Stimulated activated CD8-positive, alpha-beta memory T cell treated with anti-CD3 and anti-CD28 coated beads, Interleukin-7, amount 100 ng/mL, for 1 hour (primary cell): ENCODE measurements around the gene GFY.
"Not testable (repeated sequence)": the region's sequence is repeated elsewhere in the genome, so short reads cannot be mapped to it uniquely, and the experiment has no call there.

Source experiments
- DNase-seq, 2 donors: peaks; one replicate each; pipeline ENCODE4 v3.0.0-alpha.2; 2020; ENCODE audit warnings: low read depth in 2 of 2

The GFY gene

GRCh38 chr19:49443366-49444099 is 18.3 kb downstream of the GFY start:
- peak; percentile 84 to 87 for DNase-seq

GRCh38 chr19:49444100-49444700 is 19.0 kb downstream of the GFY start:
- not testable (repeated sequence) for DNase-seq

GRCh38 chr19:49445997-49446396 is 20.8 kb downstream of the GFY start:
- DNase-seq, result no peak

DNA sequence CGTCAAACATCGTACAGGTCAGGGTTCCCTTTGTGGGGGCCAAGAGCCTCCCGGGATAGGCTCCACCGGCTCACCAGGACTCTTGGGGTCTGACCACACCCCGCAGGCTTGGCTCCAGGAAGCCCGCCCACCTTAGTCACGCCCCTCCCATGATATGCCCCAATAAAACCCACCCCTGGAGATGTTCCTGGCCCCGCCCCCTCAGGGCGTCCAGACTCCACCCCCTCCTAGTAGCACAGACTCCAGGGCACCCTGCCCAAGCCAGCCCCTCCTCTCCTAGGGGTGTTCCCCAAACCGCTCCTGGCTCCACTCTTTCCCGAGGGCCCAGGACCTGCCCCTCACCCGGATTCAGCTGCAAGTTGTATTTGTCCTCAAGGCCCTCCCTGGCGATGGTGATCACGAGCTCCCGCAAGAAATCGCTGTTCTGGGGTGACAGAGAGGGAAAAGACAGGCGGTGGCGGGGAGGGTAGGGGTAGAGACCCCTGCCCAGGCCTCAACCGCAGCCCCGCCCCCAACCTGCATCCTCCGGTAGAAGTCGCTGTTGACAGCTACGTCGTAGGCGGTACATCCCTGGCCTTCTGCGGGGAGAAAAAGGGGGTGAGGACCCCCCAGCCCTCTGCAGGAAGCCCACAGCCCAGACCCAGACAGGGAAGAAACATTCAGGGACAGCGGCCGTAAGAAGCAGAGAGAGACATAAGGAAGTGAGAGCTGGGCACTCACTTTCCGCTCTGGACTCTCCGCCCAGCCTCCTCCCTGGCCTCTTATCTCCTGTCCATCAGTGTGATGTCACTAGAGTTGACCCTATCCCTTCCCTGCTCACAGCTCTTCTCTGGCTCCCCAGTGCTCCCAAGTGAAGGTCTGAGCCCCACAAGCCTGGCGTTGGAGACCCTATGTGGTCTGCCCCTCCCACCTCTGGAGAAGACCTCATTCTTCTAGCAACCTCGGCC is 22.6 kb downstream of the GFY start:
- DNase-seq, result no peak

GRCh38 chr19:49448432-49448786 is 23.2 kb downstream of the GFY start:
- no peak for DNase-seq

DNA sequence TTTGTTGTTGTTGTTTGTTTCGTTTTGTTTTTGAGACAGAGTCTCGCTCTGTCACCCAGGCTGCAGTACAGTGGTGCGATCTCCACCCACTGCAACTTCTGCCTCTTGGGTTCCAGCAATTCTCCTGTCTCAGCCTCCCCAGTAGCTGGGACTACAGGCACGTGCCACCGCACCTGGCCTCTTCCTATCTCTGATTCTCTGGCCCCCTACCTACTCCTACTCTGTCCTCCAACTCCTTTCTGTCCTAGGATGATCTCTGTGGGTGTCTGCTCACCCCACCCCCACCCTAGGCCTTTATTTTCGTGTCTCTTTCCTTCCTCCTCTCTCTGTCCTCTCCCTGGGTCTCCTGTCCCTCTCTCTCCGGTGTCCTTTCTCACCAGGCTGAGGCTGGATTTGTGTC is 25.2 kb downstream of the GFY start:
- no peak for DNase-seq

- peak; percentile 86 to 88 for DNase-seq
These were observed 26.4 kb downstream of the GFY start, which contains the start of gene PIH1D1 for GRCh38 chr19:49451430-49452181. Gene PIH1D1, minus strand, starts transcription at chr19:49451814. Its CDS starts 240 bp downstream, at chr19:49451574.

- DNase-seq, result peak; percentile 90 to 92
These were observed 28.0 kb downstream of the GFY start, which contains the start of gene ALDH16A1 for GRCh38 chr19:49453013-49453756. Gene ALDH16A1, plus strand, starts transcription at chr19:49453225. Its CDS starts 107 bp downstream, at chr19:49453332.

DNA sequence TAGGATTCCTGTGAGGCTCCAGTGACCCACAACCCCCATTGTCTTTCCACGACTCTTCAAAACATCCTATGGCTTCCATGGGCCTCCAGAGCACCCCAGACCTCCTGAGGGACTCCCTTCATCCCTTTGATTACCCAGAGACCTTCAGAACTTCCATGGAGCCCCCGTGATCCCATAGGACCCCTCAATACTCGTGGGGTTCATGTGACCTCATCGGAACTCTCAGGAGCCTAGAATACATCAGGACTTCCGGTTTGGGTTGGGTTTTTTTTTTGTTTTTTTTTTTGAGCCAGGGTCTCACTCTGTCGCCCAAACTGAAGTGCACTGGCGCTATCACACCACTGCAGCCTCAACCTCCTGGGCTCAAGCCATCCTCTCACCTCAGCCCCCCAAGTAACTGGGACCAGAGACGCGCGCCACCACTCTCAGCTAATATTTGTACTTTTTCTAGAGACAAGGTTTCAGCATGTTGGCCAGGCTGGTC is 28.6 kb downstream of the GFY start:
- no peak for DNase-seq

DNA sequence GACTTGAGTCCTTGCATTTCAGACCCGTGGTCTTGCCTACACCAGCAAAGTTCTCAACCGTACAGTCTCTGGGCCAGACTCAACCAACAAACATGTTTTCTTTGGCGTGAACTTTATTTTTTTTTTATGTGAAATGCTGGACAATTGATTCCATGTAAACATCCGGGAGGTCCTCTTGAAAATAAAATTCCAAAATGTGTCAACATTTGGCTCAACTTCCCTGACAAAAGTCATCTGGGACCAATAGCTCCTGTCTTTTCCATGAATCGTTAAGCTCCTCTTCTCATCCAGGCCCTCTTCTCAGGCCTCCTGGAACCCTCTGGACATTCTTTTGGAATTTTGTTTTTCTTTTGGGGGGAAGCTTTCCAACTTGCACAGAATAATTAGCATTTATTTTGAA is 30.6 kb downstream of the GFY start:
- DNase-seq, result no peak

DNA sequence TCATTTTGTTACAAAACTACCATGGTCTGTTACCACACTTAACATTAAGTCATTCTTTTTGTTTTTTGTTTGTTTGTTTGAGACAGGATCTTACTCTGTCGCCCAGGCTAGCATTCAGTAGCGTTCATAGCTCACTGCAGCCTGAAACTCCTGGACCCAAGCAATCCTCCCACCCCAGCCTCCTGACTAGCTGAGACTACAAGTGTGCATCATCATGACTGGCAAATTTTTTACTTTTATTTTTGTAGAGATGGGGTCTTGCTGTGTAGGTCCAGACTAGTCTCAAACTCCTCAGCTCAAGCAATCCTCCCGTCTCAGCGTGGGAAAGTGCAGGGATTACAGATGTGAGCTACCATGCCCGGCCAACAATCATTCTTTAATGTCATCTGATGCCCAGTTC is 31.1 kb downstream of the GFY start:
- no peak for DNase-seq

GRCh38 chr19:49458567-49458903 is 33.3 kb downstream of the GFY start:
- no peak for DNase-seq

- no peak for DNase-seq
These were observed 34.2 kb downstream of the GFY start for GRCh38 chr19:49459388-49459787.

DNA sequence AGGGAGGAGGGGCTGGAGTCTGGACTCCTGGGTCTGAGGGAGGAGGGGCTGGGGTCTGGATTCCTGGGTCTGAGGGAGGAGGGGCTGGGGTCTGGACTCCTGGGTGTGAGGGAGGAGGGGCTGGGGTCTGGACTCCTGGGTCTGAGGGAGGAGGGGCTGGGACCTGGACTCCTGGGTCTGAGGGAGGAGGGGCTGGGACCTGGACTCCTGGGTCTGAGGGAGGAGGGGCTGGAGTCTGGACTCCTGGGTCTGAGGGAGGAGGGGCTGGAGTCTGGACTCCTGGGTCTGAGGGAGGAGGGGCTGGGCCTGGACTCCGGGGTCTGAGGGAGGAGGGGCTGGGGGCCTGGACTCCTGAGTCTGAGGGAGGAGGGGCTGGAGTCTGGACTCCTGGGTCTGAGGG is 35.9 kb downstream of the GFY start:
- DNase-seq, result not testable (repeated sequence)

DNA sequence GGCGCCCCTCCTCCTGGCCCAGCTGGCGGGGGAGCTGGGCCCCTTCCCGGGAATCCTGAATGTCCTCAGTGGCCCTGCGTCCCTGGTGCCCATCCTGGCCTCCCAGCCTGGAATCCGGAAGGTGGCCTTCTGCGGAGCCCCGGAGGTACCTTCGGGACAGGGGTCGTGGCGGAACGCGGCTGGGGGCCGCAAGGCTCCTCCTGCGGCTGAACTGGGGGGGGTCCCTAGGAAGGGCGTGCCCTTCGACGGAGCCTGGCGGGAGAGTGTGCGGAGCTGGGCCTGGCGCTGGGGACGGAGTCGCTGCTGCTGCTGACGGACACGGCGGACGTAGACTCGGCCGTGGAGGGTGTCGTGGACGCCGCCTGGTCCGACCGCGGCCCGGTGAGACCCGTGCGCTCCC is 36.5 kb downstream of the GFY start:
- no peak for DNase-seq

DNA sequence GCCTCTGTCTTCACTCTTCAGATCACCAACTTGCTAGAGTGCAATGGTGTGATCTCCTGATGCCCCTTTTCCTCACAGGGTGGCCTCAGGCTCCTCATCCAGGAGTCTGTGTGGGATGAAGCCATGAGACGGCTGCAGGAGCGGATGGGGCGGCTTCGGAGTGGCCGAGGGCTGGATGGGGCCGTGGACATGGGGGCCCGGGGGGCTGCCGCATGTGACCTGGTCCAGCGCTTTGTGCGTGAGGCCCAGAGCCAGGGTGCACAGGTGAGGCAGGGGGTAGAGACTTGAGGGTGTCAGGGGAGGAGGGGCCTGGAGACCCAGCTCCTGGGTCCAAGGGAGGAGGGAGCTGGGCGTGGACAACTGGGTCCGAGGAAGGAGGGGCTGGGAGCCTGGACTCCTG is 37.3 kb downstream of the GFY start:
- DNase-seq, result no peak

- no peak for DNase-seq
These were observed 39.0 kb downstream of the GFY start for GRCh38 chr19:49463960-49464740.

GRCh38 chr19:49465371-49465770 is 40.2 kb downstream of the GFY start:
- no peak for DNase-seq

DNA sequence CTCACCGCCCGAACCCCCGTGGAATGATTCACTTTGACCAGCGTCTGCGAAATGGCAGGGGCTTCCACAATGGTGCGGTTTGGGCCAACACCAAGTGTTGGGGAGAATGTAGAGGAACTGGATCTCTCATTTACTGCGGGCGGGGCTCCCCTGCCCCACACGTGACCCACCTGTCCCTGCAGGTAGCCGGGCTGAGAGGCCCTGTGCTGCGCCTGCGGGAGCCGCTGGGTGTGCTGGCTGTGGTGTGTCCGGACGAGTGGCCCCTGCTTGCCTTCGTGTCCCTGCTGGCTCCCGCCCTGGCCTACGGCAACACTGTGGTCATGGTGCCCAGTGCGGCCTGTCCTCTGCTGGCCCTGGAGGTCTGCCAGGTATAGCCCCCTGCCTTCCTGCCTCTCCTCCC is 43.0 kb downstream of the GFY start:
- no peak for DNase-seq
